Fibroblast of skin of back (primary cell): ENCODE measurements around the gene SOWAHA.

Experiments
- DNase-seq: peaks from one replicate; pipeline ENCODE4 v3.0.0-alpha.2; 2013

SOWAHA gene

DNA sequence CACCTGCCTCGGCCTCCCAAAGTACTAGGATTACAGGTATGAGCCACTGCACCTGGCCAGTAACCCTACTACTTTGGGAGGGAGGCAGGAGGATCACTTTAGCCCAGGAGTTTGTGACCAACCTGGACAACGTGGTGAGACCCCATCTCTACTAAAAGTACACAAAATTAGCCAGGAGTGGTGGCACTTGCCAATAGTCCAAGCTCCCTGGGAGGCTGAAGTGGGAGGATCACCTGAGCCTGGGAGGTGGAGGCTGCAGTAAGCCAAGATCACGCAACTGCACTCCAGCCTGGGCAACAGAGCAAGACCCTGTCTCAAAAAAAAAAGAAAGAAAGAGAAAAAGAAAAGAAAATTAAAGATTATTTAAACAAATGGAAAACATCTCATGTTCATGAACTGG, 42.9 kb downstream of the SOWAHA start:
- no peak for DNase-seq

GRCh38 chr5:132859889-132860437, 46.9 kb downstream of the SOWAHA start:
- DNase-seq: no peak

- DNase-seq: no peak
Observed at GRCh38 chr5:132860742-132861141, 47.6 kb downstream of the SOWAHA start.

- DNase-seq: no peak
Observed at GRCh38 chr5:132865668-132866341, 52.7 kb downstream of the SOWAHA start.
